ENCODE data around the gene PALS1.

- TF ChIP-seq TAF1 (IDR thresholded peaks at IDR 0.05; ENCODE audit: low read depth, low read length) (no peak), POLR2A (IDR thresholded peaks at IDR 0.05; ENCODE audit: low read depth, low read length) (no peak), POLR2AphosphoS5 (IDR thresholded peaks at IDR 0.05; ENCODE audit: low read depth, low read length) (no peak), PAX5 (IDR thresholded peaks at IDR 0.05; ENCODE audit: insufficient read depth, low read length, severe bottlenecking) (no peak), SPI1 (IDR thresholded peaks at IDR 0.05; ENCODE audit: low read depth, low read length) (no peak)
Observed at GRCh38 chr14:67245104-67245503, 3.9 kb downstream of the PALS1 start.

Data from GM12891 (cell line).